SU-DHL-6 (cell line): ENCODE measurements around the gene MRPL42.

Experiments used
- EZH2phosphoT487 ChIP-seq: fragments of 200-600 bp; sonication (generic), shearing (Covaris generic); conservative IDR thresholded peaks from 2 replicates; pipeline ENCODE4 v1.6.1; 2018; ENCODE audit warnings: mild to moderate bottlenecking, antibody characterized with exemption, low read length, moderate library complexity, mixed read lengths
- TF ChIP-seq, protein P1 (sequence below): fragments of 200-600 bp; sonication (generic); IDR thresholded peaks from one replicate; pipeline ENCODE4 v1.5.1; 2017; ENCODE audit warnings: antibody characterized with exemption, mild to moderate bottlenecking, low read length, moderate library complexity; ENCODE audit not compliant: insufficient read depth, poor library complexity, severe bottlenecking

DNA sequence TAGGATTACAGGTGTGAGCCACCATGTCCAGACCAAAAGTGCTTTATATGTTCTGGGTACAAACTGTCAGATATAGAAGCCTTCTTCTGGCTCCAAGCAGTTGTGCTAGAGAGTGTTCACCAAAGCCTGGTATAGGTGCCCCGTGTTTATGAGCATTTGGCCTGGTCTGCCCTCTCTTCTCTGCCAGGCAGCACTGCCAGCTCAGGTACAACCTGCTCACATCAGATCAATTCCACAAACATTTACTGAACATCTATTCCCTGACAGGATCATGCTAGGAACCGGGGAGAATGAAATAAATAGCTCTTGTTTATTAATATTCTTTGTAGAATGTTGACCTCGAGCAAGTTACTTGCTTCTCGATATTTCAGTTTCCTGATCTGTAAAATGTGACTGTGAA is 85.1 kb downstream of the MRPL42 start:
- TF ChIP-seq, protein P1, sequence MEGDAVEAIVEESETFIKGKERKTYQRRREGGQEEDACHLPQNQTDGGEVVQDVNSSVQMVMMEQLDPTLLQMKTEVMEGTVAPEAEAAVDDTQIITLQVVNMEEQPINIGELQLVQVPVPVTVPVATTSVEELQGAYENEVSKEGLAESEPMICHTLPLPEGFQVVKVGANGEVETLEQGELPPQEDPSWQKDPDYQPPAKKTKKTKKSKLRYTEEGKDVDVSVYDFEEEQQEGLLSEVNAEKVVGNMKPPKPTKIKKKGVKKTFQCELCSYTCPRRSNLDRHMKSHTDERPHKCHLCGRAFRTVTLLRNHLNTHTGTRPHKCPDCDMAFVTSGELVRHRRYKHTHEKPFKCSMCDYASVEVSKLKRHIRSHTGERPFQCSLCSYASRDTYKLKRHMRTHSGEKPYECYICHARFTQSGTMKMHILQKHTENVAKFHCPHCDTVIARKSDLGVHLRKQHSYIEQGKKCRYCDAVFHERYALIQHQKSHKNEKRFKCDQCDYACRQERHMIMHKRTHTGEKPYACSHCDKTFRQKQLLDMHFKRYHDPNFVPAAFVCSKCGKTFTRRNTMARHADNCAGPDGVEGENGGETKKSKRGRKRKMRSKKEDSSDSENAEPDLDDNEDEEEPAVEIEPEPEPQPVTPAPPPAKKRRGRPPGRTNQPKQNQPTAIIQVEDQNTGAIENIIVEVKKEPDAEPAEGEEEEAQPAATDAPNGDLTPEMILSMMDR, result no peak
- TF ChIP-seq EZH2phosphoT487, result no peak
